ENCODE results near the gene LHFPL3. TPM values are rescaled to one million over a fixed set of nuclear protein-coding genes. Genes with fewer than 3 reads are reported as not detected.

Gene LHFPL3
- total RNA-seq, 4 donors from 2014 or later: not detected

- intact Hi-C loops (cut with DNase I): no loop called here
- H3K27ac ChIP-seq: peak overlapping the region; percentile 44 to 71 (median 68)
- H3K4me1 ChIP-seq: peaks cover 4 to 37% (median 9%) of the 10 kb centered on the region in 3 donors
- 39 to 48% methylated on average over 1 of the region's 1 CpG for WGBS, 2 donors
- no peak overlapping the region for H3K4me3 ChIP-seq
- DNase-seq: no peak
- no peaks in the 10 kb centered on the region for H3K36me3 ChIP-seq
- H3K27me3 ChIP-seq: no peaks in the 10 kb centered on the region
- H3K9me3 ChIP-seq: no peaks in the 10 kb centered on the region
- TF ChIP-seq POLR2A (IDR thresholded peaks at IDR 0.05) (no peak), CTCF (IDR thresholded peaks at IDR 0.05) (no peak)
Measured at GRCh38 chr7:104929921-104930320, 601.5 kb downstream of the LHFPL3 start.

GRCh38 chr7:104931181-104931781 is 602.9 kb downstream of the LHFPL3 start:
- Histone ChIP-seq H3K4me3 (no peak overlapping the region), H3K4me1 (peaks cover 4 to 37% (median 9%) of the 10 kb centered on the region in 3 donors), H3K9me3 (no peaks in the 10 kb centered on the region), H3K27me3 (no peaks in the 10 kb centered on the region), H3K27ac (peak overlapping the region; percentile 14 to 71 (median 50)), H3K36me3 (no peaks in the 10 kb centered on the region)
- intact Hi-C loops (cut with DNase I): no loop called here
- 49 to 58% methylated on average over 3 to 5 of the region's 5 CpGs for WGBS, 2 donors
- no peak for DNase-seq
- TF ChIP-seq CTCF (IDR thresholded peaks at IDR 0.05) (no peak), POLR2A (IDR thresholded peaks at IDR 0.05) (no peak)

- Histone ChIP-seq H3K36me3 (no peaks in the 10 kb centered on the region), H3K27ac (no peak overlapping the region), H3K9me3 (no peaks in the 10 kb centered on the region), H3K27me3 (no peaks in the 10 kb centered on the region), H3K4me1 (peaks cover 4 to 37% (median 9%) of the 10 kb centered on the region in 3 donors), H3K4me3 (no peak overlapping the region)
- WGBS, 2 donors: 90 to 96% methylated on average over 9 of the region's 9 CpGs
- no peak for TF ChIP-seq POLR2A (IDR thresholded peaks at IDR 0.05)
- no peak for TF ChIP-seq CTCF (IDR thresholded peaks at IDR 0.05)
- intact Hi-C loops (cut with DNase I): no loop called here
- DNase-seq: no peak
Measured at GRCh38 chr7:104933022-104933421, 604.6 kb downstream of the LHFPL3 start.

GRCh38 chr7:104933521-104933988 is 605.2 kb downstream of the LHFPL3 start:
- H3K4me1 ChIP-seq: peaks cover 4 to 37% (median 9%) of the 10 kb centered on the region in 3 donors
- intact Hi-C loops (cut with DNase I): no loop called here
- H3K27ac ChIP-seq: no peak overlapping the region
- DNase-seq: no peak
- TF ChIP-seq CTCF (IDR thresholded peaks at IDR 0.05) (no peak), POLR2A (IDR thresholded peaks at IDR 0.05) (no peak)
- no peaks in the 10 kb centered on the region for H3K36me3 ChIP-seq
- H3K4me3 ChIP-seq: no peak overlapping the region
- no peaks in the 10 kb centered on the region for H3K27me3 ChIP-seq
- H3K9me3 ChIP-seq: no peaks in the 10 kb centered on the region
- 55 to 60% methylated on average over 6 of the region's 6 CpGs for WGBS, 2 donors

- no peaks in the 10 kb centered on the region for H3K36me3 ChIP-seq
- DNase-seq: no peak
- H3K4me1 ChIP-seq: peaks cover 4 to 31% (median 9%) of the 10 kb centered on the region in 3 donors
- no peak overlapping the region for H3K4me3 ChIP-seq
- intact Hi-C loops (cut with DNase I): no loop called here
- H3K27ac ChIP-seq: no peak overlapping the region
- no peaks in the 10 kb centered on the region for H3K9me3 ChIP-seq
- 85 to 93% methylated on average over 3 to 7 of the region's 7 CpGs for WGBS, 2 donors
- H3K27me3 ChIP-seq: no peaks in the 10 kb centered on the region
- TF ChIP-seq POLR2A (IDR thresholded peaks at IDR 0.05): no peak
- TF ChIP-seq CTCF (IDR thresholded peaks at IDR 0.05): no peak
Measured at GRCh38 chr7:104934665-104935064, 606.3 kb downstream of the LHFPL3 start.

Measured in esophagus squamous epithelium (tissue), 5 donors.